Amygdala (tissue), 56 donors: ENCODE results near the gene ARHGEF33.

Source experiments
- DNase-seq, 56 donors: peaks; one replicate each; lab custom pipeline; 2025; lab: John Stamatoyannopoulos, UW

ARHGEF33 gene

DNA sequence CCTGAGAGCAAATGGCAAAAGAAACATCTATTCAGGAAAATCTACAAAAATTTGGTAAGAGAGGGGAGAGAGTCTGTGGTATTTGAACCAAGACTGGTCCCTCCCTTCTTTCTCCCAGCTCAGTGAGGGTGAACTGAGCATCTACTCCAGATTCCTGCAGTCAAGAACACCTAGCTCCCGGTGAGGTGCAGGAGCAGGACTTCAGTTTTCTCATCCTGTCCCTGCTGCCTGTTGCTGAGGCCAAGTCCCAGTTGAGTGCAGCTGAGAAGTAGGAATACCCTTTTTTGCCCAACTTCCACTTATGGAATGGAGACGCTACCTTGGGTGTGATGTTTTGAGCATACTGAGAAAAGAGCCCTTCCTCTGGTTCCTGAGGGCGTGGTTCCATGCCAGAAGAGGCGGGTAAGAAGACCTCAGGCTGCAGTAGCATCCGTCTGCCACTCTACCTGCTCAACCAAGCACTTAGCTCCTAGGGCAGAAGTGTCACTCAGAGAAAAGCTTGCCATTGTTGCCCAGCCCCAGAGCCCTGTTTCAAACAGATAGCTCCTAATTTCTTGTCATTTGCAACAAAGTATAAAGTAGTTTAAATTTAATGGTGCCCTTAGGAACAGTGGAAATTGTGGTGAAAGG lies 118.3 kb downstream of the ARHGEF33 start:
- no peak for DNase-seq

- no peak for DNase-seq
Observed at GRCh38 chr2:39008665-39009064, 119.0 kb downstream of the ARHGEF33 start.

DNA sequence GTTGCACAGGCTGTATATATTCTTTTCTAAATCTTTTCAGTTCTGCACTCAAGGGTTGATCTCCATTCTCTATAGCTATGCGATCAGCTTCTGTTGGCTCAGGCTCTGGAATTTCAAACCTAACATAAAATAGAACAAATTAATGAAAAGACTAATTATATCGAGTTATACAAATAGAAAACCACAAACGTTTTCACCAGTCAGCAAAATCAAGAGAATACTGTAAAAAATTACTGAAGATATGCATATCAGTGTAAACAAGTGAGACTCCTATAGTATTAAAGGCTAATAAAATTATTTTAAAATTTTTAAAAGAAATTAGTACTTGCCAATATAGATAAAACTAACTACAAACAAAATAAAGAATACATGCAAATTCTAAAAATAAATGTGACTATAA lies 124.2 kb downstream of the ARHGEF33 start:
- DNase-seq: no peak

- no peak for DNase-seq
Observed at GRCh38 chr2:39015424-39015823, 125.7 kb downstream of the ARHGEF33 start.

- no peak for DNase-seq
Observed at GRCh38 chr2:39017334-39017733, 127.7 kb downstream of the ARHGEF33 start.

DNA sequence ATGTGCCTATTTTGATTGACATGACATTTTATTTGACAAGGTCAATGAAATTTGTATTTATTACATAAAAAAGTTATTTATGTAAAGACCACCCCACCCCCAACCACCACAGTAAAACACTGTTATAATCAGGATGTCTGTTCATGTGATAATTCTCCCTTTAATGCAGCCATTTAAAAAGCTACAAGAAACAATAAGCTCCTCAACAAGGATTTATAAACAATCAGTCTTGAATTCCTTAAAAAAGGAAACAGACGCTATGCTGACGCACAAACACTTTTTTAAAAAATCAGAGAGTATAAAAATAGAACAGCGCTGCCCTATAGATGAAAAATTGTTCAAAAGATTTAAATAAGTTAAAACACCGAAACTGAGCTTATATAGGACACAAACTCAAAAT lies 129.0 kb downstream of the ARHGEF33 start:
- DNase-seq: no peak

DNA sequence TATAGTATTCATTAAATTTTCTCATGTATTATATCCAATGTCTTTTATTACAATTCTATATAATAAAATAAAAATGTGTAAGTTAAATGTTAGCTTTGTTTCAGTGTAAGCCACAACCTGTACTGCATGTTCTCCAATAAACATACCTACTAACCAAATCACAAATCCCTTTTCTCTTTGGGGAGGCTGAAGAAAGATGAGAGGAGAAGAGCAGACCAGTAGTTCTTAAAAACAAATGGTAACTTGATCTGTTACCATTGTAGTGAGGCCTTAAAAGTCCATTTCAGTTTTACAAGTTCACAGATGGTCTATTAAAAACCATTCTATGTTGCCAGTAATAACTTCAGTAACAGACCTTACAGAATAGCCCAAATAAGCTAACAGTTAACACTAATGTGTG lies 130.7 kb downstream of the ARHGEF33 start:
- no peak for DNase-seq

GRCh38 chr2:39022642-39023235 lies 133.1 kb downstream of the ARHGEF33 start:
- DNase-seq: no peak

GRCh38 chr2:39023649-39024048 lies 134.0 kb downstream of the ARHGEF33 start:
- DNase-seq: no peak

GRCh38 chr2:39024833-39025232 lies 135.2 kb downstream of the ARHGEF33 start:
- DNase-seq: no peak
